ENCODE measurements around the gene MRPS18C. TPM values are rescaled to one million over a fixed set of nuclear protein-coding genes. Genes with fewer than 3 reads are reported as not detected.
"Not testable (repeated sequence)": the region's sequence is repeated elsewhere in the genome, so short reads cannot be mapped to it uniquely, and the experiment has no call there.

The MRPS18C gene
- total RNA-seq, 1 donor from 2014 or later = 42.8 TPM

GRCh38 chr4:83498187-83498586 lies 42.3 kb downstream of the MRPS18C start:
- DNase-seq (ENCODE audit: low spot score) = no peak

- DNase-seq (ENCODE audit: low spot score) = not testable (repeated sequence)
These were observed 45.8 kb downstream of the MRPS18C start for GRCh38 chr4:83501671-83502070.

- DNase-seq (ENCODE audit: low spot score) = no peak
These were observed 48.1 kb downstream of the MRPS18C start for GRCh38 chr4:83503974-83504373.

- DNase-seq (ENCODE audit: low spot score) = no peak
These were observed 48.6 kb downstream of the MRPS18C start for GRCh38 chr4:83504503-83504902.

- no peak for DNase-seq (ENCODE audit: low spot score)
These were observed 49.1 kb downstream of the MRPS18C start for GRCh38 chr4:83504996-83505395.

GRCh38 chr4:83509156-83509585 lies 53.3 kb downstream of the MRPS18C start:
- peak; percentile 67 for DNase-seq (ENCODE audit: low spot score)

- no peak for DNase-seq (ENCODE audit: low spot score)
These were observed 54.6 kb downstream of the MRPS18C start for GRCh38 chr4:83510442-83510841.

Other genes with a start within 250 kb of the MRPS18C start
- gene COQ2, start 171.3 kb upstream of the MRPS18C start, total RNA-seq = 14.5 TPM
- 1.1 TPM for gene HPSE, start 121.2 kb upstream of the MRPS18C start, total RNA-seq
- 15.9 TPM for gene HELQ, start 235 bp upstream of the MRPS18C start, total RNA-seq
- 12.7 TPM for gene ABRAXAS1, start 29.0 kb downstream of the MRPS18C start, total RNA-seq
- 3.3 TPM for gene GPAT3, start 80.0 kb downstream of the MRPS18C start, total RNA-seq

Data from ureter (tissue), 1 donor.